Liver (tissue), 9 donors: ENCODE measurements around the gene NDUFV2. TPM values are rescaled to one million over a fixed set of nuclear protein-coding genes. Genes with fewer than 3 reads are reported as not detected.

Experiments used
- DNase-seq: peaks from one replicate; pipeline ENCODE4 v3.0.0-alpha.2; 2017; ENCODE audit warnings: low spot score
- H3K27ac ChIP-seq, 2 donors: one replicate each; pipeline ENCODE4 v1.7.0; 2013; ENCODE audit warnings: inconsistent platforms in 2 of 2, low read length in 2 of 2, control low read depth in 1 of 2, low read depth in 1 of 2, mild to moderate bottlenecking in 1 of 2
- H3K27me3 ChIP-seq, 4 donors: one replicate each; pipeline versions ENCODE4 v1.6.1 to v1.7.0; 2013; ENCODE audit warnings: low read length in 3 of 4, inconsistent platforms in 1 of 4, mild to moderate bottlenecking in 1 of 4, moderate library complexity in 1 of 4; ENCODE audit not compliant: control insufficient read depth in 4 of 4, insufficient read depth in 4 of 4
- H3K36me3 ChIP-seq, 4 donors: one replicate each; pipeline versions ENCODE4 v1.6.1 to v1.7.0; 2013; ENCODE audit warnings: low read length in 3 of 4, mild to moderate bottlenecking in 3 of 4, low read depth in 1 of 4, moderate library complexity in 1 of 4; ENCODE audit not compliant: control insufficient read depth in 4 of 4, insufficient read depth in 3 of 4
- H3K4me1 ChIP-seq, 4 donors: one replicate each; pipeline versions ENCODE4 v1.6.1 to v1.7.0; 2013; ENCODE audit warnings: low read length in 3 of 4, mild to moderate bottlenecking in 3 of 4, moderate library complexity in 1 of 4; ENCODE audit not compliant: control insufficient read depth in 4 of 4, insufficient read depth in 4 of 4
- H3K4me3 ChIP-seq, 3 donors: one replicate each; pipeline versions ENCODE4 v1.6.1 to v1.7.0; 2013; ENCODE audit warnings: low read length in 3 of 3, control low read depth in 1 of 3, low read depth in 1 of 3, mild to moderate bottlenecking in 1 of 3
- H3K9ac ChIP-seq, 2 donors: one replicate each; pipeline ENCODE4 v1.7.0; 2013; ENCODE audit warnings: low read length in 2 of 2, mild to moderate bottlenecking in 2 of 2, moderate library complexity in 2 of 2, control low read depth in 1 of 2, low read depth in 1 of 2
- H3K9me3 ChIP-seq, 4 donors: one replicate each; pipeline versions ENCODE4 v1.6.1 to v1.7.0; 2013; ENCODE audit warnings: low read length in 3 of 4; ENCODE audit not compliant: control insufficient read depth in 4 of 4
- EGR1 ChIP-seq, 2 donors: IDR thresholded peaks; 2 replicates each; pipeline ENCODE4 v1.6.1; 2016 to 2018; ENCODE audit warnings: antibody characterized with exemption in 2 of 2, low read depth in 2 of 2
- FOXA1 ChIP-seq: IDR thresholded peaks from 2 replicates; pipeline ENCODE4 v1.6.1; 2016; ENCODE audit warnings: antibody characterized with exemption
- HNF4A ChIP-seq, 2 donors: conservative IDR thresholded peaks; 2 replicates each; pipeline ENCODE4 v1.6.1; 2016; ENCODE audit warnings: antibody characterized with exemption in 2 of 2, mild to moderate bottlenecking in 2 of 2
- NR2F2 ChIP-seq: IDR thresholded peaks from 2 replicates; pipeline ENCODE4 v1.6.1; 2016; ENCODE audit warnings: antibody characterized with exemption
- RAD21 ChIP-seq, 2 donors: IDR thresholded peaks; 2 replicates each; pipeline ENCODE4 v1.6.1; 2016; ENCODE audit warnings: antibody characterized with exemption in 2 of 2, mild to moderate bottlenecking in 2 of 2
- SP1 ChIP-seq: IDR thresholded peaks from 2 replicates; pipeline ENCODE4 v1.6.1; 2018; ENCODE audit warnings: antibody characterized with exemption, mild to moderate bottlenecking
- TAF1 ChIP-seq: conservative IDR thresholded peaks from 2 replicates; pipeline ENCODE4 v1.6.1; 2016; ENCODE audit warnings: antibody characterized with exemption, mild to moderate bottlenecking
- YY1 ChIP-seq: IDR thresholded peaks from 2 replicates; pipeline ENCODE4 v1.6.1; 2016; ENCODE audit warnings: antibody characterized with exemption, mild to moderate bottlenecking
- WGBS: extraction: QIAGEN DNeasy Blood & Tissue Kit; methylation state at CpG from one replicate; pipeline ENCODE4 v1.1.7; 2013; 5-methylcytosine and 5-hydroxymethylcytosine counted together
- polyA plus RNA-seq, 2 donors: library from polyadenylated mRNA; stranded (reverse) in 1 of 2; unstranded in 1 of 2; fragments of 200-250 nt in 1 of 2; fragments of >200 nt in 1 of 2; fragmentation: Nextera tagmentation in 1 of 2; extraction: Ambion mirVana in 1 of 2; gene quantifications; one replicate each; pipeline versions ENCODE4 v1.2.1 to v1.2.3, GENCODE V29; 2013 to 2015
- total RNA-seq, 2 donors: library from RNA; depleted of rRNA; stranded (reverse); fragments of >200 nt; gene quantifications; one replicate each; pipeline ENCODE4 v1.2.3, GENCODE V29; 2014
- TF ChIP-seq, protein P1 (sequence below): fragments of 150-350 bp; IDR thresholded peaks from 2 replicates; pipeline ENCODE4 v1.5.1; 2017; ENCODE audit warnings: improper control_type of control experiment, low read depth, low read length; ENCODE audit not compliant: missing input control
- TF ChIP-seq, protein P2 (sequence below): IDR thresholded peaks from 2 replicates; pipeline ENCODE4 v1.6.1; 2016; ENCODE audit warnings: antibody characterized with exemption
- TF ChIP-seq, protein P3 (sequence below): IDR thresholded peaks from 2 replicates; pipeline ENCODE4 v1.6.1; 2016; ENCODE audit warnings: antibody characterized with exemption
- donor health status: healthy.
- donor health status: healthy.
- donor health status: healthy.
- donor health status: healthy.
- donor health status: healthy.

NDUFV2 gene
- total and polyA plus RNA-seq, 4 donors = 74.5 to 415 (median 185) TPM

DNA sequence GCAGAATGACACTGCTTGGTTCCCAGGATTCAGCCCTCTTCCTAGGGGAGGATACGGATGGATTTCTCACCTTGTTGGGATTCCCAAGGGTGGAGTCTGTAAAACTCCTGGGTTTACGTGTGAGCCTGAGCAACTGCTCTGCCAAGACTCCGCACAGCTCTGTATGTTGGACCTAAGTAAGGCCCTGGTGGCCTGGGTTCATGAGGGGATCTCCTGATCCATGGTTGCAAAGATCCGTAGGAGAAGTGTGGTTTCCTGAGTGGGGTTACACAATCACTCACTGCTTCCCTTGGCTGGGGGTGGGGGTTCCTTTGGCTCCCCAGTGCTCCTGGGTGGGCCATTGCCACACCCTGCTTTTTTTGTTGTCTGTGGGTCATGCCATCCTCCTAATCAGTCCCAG lies 71.8 kb downstream of the NDUFV2 start:
- H3K9ac ChIP-seq = no peak overlapping the region
- no peak for DNase-seq

DNA sequence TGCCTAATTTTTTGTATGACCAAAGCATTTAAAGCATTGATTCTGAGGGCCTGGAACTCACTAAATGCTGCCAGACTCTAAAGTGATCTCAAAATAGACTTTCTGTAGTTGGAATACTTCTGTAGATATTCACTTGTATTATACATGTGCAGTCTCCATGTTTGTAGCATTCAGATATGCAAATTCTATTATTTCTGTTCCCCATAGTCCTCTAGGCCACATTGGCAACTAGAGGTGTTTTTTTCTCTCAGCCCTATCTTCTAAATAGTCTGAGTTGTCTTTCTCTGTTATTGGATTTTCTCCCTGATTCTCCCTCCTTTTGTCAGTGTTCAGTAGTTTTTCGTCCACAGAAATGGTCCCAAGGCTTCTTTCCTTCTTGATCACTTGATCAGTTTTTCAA lies 72.6 kb downstream of the NDUFV2 start:
- Histone ChIP-seq H3K9ac (no peak overlapping the region), H3K27ac (no peak overlapping the region), H3K9me3 (no peaks in the 10 kb centered on the region), H3K4me1 (peaks cover 0 to 5% (median 0%) of the 10 kb centered on the region in 4 donors), H3K27me3 (no peaks in the 10 kb centered on the region), H3K4me3 (no peak overlapping the region), H3K36me3 (peaks cover 0 to 5% (median 1%) of the 10 kb centered on the region in 4 donors)
- no peak for DNase-seq
- TF ChIP-seq NR2F2 (no peak), HNF4A (conservative IDR thresholded peaks at IDR 0.05) (no peak), EGR1 (IDR thresholded peaks at IDR 0.05; ENCODE audit: low read depth in 2 of 2) (no peak), TAF1 (no peak), FOXA1 (no peak)
- WGBS = 92% methylated on average over 1 of the region's 1 CpG

More for the DNA sequence above, 71.8 kb downstream of the NDUFV2 start:
- Histone ChIP-seq H3K4me1 (peaks cover 0 to 5% (median 0%) of the 10 kb centered on the region in 4 donors), H3K27ac (no peak overlapping the region), H3K9me3 (no peaks in the 10 kb centered on the region), H3K36me3 (peaks cover 0 to 5% (median 1%) of the 10 kb centered on the region in 4 donors), H3K4me3 (no peak overlapping the region), H3K27me3 (no peaks in the 10 kb centered on the region)
- 81% methylated on average over 4 of the region's 4 CpGs for WGBS
- TF ChIP-seq TAF1 (no peak), SP1 (no peak)
- TF ChIP-seq, protein P1, sequence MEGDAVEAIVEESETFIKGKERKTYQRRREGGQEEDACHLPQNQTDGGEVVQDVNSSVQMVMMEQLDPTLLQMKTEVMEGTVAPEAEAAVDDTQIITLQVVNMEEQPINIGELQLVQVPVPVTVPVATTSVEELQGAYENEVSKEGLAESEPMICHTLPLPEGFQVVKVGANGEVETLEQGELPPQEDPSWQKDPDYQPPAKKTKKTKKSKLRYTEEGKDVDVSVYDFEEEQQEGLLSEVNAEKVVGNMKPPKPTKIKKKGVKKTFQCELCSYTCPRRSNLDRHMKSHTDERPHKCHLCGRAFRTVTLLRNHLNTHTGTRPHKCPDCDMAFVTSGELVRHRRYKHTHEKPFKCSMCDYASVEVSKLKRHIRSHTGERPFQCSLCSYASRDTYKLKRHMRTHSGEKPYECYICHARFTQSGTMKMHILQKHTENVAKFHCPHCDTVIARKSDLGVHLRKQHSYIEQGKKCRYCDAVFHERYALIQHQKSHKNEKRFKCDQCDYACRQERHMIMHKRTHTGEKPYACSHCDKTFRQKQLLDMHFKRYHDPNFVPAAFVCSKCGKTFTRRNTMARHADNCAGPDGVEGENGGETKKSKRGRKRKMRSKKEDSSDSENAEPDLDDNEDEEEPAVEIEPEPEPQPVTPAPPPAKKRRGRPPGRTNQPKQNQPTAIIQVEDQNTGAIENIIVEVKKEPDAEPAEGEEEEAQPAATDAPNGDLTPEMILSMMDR = no peak
- TF ChIP-seq, protein P2, sequence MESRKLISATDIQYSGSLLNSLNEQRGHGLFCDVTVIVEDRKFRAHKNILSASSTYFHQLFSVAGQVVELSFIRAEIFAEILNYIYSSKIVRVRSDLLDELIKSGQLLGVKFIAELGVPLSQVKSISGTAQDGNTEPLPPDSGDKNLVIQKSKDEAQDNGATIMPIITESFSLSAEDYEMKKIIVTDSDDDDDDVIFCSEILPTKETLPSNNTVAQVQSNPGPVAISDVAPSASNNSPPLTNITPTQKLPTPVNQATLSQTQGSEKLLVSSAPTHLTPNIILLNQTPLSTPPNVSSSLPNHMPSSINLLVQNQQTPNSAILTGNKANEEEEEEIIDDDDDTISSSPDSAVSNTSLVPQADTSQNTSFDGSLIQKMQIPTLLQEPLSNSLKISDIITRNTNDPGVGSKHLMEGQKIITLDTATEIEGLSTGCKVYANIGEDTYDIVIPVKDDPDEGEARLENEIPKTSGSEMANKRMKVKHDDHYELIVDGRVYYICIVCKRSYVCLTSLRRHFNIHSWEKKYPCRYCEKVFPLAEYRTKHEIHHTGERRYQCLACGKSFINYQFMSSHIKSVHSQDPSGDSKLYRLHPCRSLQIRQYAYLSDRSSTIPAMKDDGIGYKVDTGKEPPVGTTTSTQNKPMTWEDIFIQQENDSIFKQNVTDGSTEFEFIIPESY = no peak
- TF ChIP-seq, protein P3, sequence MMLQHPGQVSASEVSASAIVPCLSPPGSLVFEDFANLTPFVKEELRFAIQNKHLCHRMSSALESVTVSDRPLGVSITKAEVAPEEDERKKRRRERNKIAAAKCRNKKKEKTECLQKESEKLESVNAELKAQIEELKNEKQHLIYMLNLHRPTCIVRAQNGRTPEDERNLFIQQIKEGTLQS = no peak

DNA sequence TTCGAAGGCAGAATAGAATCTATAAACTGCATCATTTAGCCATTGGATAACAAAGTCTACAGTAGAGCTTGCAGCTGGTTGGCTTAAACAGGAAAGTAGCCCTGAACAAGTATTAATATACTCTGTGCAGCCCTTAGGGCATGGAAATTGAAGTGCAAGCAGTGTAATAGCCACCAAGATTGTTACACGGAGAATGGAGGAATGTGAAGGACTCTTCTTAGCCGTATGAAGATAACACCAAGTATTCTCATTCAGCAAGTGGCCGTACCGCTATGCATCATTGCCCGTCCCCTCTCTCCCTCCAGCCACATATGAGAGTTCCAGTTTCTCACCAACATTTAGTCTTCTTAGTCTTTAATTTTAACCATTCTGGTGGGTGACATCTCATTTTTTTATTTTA lies 74.5 kb downstream of the NDUFV2 start:
- WGBS = 94% methylated on average over 6 of the region's 6 CpGs
- H3K9ac ChIP-seq = no peak overlapping the region
- no peak for TF ChIP-seq YY1
- TF ChIP-seq, protein P3 = no peak
- TF ChIP-seq NR2F2 = no peak
- TF ChIP-seq FOXA1 = no peak
- TF ChIP-seq RAD21 (IDR thresholded peaks at IDR 0.05) = no peak
- no peak for DNase-seq
- no peak overlapping the region for H3K4me3 ChIP-seq
- H3K27ac ChIP-seq = no peak overlapping the region
- H3K36me3 ChIP-seq = peaks cover 0 to 5% (median 1%) of the 10 kb centered on the region in 4 donors
- H3K4me1 ChIP-seq = peaks cover 0 to 5% (median 0%) of the 10 kb centered on the region in 4 donors
- H3K27me3 ChIP-seq = no peaks in the 10 kb centered on the region
- H3K9me3 ChIP-seq = no peaks in the 10 kb centered on the region
